Adrenal gland (tissue), 12 donors: ENCODE data around the gene C3orf70. TPM values are rescaled to one million over a fixed set of nuclear protein-coding genes. Genes with fewer than 3 reads are reported as not detected.

Experiments
- DNase-seq, 7 donors: peaks; one replicate each; pipeline ENCODE4 v3.0.0-alpha.2; 2019 to 2020
- H3K27ac ChIP-seq, 5 donors: fragments of 200-600 bp; sonication (generic) in 4 of 5; 1 replicate in 3 of 5; 2 replicates in 2 of 5; pipeline versions ENCODE4 v1.5.1 to v1.8.0; 2016 to 2020; ENCODE audit warnings: mild to moderate bottlenecking in 1 of 5
- H3K27me3 ChIP-seq: fragments of 200-600 bp; 2 replicates; pipeline ENCODE4 v1.8.0; 2021
- H3K36me3 ChIP-seq, 2 donors: fragments of 200-600 bp; replicated peaks in 1 of 2; 1 replicate in 1 of 2; 2 replicates in 1 of 2; pipeline versions ENCODE4 v1.5.1 to v1.8.0; 2018 to 2022
- H3K4me1 ChIP-seq, 2 donors: fragments of 200-600 bp; replicated peaks in 1 of 2; 1 replicate in 1 of 2; 2 replicates in 1 of 2; pipeline versions ENCODE4 v1.5.1 to v1.8.0; 2018 to 2021
- H3K4me3 ChIP-seq, 4 donors: fragments of 200-600 bp; sonication (generic) in 3 of 4; one replicate each; pipeline ENCODE4 v1.5.1; 2016 to 2018
- H3K9me3 ChIP-seq, 3 donors: fragments of 200-600 bp; sonication (generic) in 1 of 3; replicated peaks in 1 of 3; 1 replicate in 2 of 3; 2 replicates in 1 of 3; pipeline versions ENCODE4 v1.5.1 to v1.8.0; 2016 to 2021
- CTCF ChIP-seq, 6 experiments: fragments of 450-650 bp in 4 of 6; fragments of 200-600 bp in 2 of 6; sonication (generic) in 1 of 6; IDR thresholded peaks; 1 replicate in 5 of 6; 2 replicates in 1 of 6; pipeline versions ENCODE4 v1.5.1 to v1.8.0; 2016 to 2021; ENCODE audit warnings: antibody characterized with exemption in 6 of 6, mild to moderate bottlenecking in 2 of 6, moderate library complexity in 1 of 6
- POLR2A ChIP-seq, 2 donors: fragments of 450-650 bp; IDR thresholded peaks; one replicate each; pipeline ENCODE4 v1.6.1; 2017; ENCODE audit warnings: antibody characterized with exemption in 2 of 2, mild to moderate bottlenecking in 2 of 2, moderate library complexity in 1 of 2
- WGBS, 4 donors: extraction: QIAGEN DNeasy Blood & Tissue Kit in 2 of 4; methylation state at CpG; one replicate each; pipeline versions ENCODE4 v1.1.5 to v1.1.7; 2013 to 2017; 5-methylcytosine and 5-hydroxymethylcytosine counted together
- intact Hi-C, 2 donors: fragments of 100-400 bp; cut with DNase I; formaldehyde crosslinking; loops; one replicate each; pipeline versions ENCODE4 v1.14.1 to v1.15.0; 2022 to 2023
- polyA plus RNA-seq, 3 donors: library from polyadenylated mRNA; stranded (reverse); fragments of 200-250 nt in 2 of 3; fragments of 350-450 nt in 1 of 3; fragmentation: Illumina TruSeq in 1 of 3; extraction: RNeasy Lipid Tissue Mini Kit (QIAGEN cat#74804) in 1 of 3; gene quantifications; one replicate each; pipeline ENCODE4 v1.2.3, GENCODE V29; 2013 to 2014
- total RNA-seq, 9 donors: library from RNA; depleted of rRNA in 4 of 9; stranded (reverse); fragments of >200 nt in 4 of 9; fragments of 120-200 nt in 1 of 9; fragmentation: NEBNext Ultra II Directional in 1 of 9; extraction: Animal tissue kit (Norgen Biotek cat#: 25700) in 1 of 9; gene quantifications; one replicate each; pipeline versions ENCODE4 v1.1.0 to v1.2.4, GENCODE V29; 2013 to 2023
- donor health status: healthy with polysubstance abuse.
- donor health status: Bipolar disorder and iron deficiency.
- donor health status: DM: yes; HTN: yes; CAD: no.
- donor health status: DM: no; HTN: no; CAD: no.
- donor health status: DM: no; HTN: no; CAD: no.
- donor health status: DM: yes; HTN: yes; CAD: no.

The C3orf70 gene
- total and polyA plus RNA-seq, 12 donors = 0.64 to 2.6 (median 0.95) TPM

GRCh38 chr3:185051801-185052200 lies 101.1 kb downstream of the C3orf70 start:
- intact Hi-C loops = no loop called here
- no peak overlapping the region for H3K27ac ChIP-seq
- no peaks in the 10 kb centered on the region for H3K4me1 ChIP-seq
- no peaks in the 10 kb centered on the region for H3K27me3 ChIP-seq
- H3K4me3 ChIP-seq = no peak overlapping the region
- no peaks in the 10 kb centered on the region for H3K9me3 ChIP-seq
- peaks cover 0 to 28% of the 10 kb centered on the region in 2 donors for H3K36me3 ChIP-seq
- no peak for DNase-seq
- no peak for TF ChIP-seq CTCF (IDR thresholded peaks at IDR 0.05)
- TF ChIP-seq POLR2A (IDR thresholded peaks at IDR 0.05) = no peak
- 80 to 89% (median 86%) methylated on average over 8 of the region's 8 CpGs for WGBS, 4 donors

- H3K36me3 ChIP-seq = peaks cover 0 to 28% of the 10 kb centered on the region in 2 donors
These were observed 103.2 kb downstream of the C3orf70 start for GRCh38 chr3:185049710-185050109.

GRCh38 chr3:185046603-185047002 lies 106.3 kb downstream of the C3orf70 start:
- intact Hi-C loops = no loop called here
- Histone ChIP-seq H3K27ac (peak overlapping the region in 2 of 5 donors; percentile 79 to 86), H3K36me3 (peaks cover 0 to 13% of the 10 kb centered on the region in 2 donors), H3K9me3 (no peaks in the 10 kb centered on the region), H3K27me3 (no peaks in the 10 kb centered on the region), H3K4me3 (no peak overlapping the region), H3K4me1 (peaks cover 0 to 17% of the 10 kb centered on the region in 2 donors)
- no peak for TF ChIP-seq CTCF (IDR thresholded peaks at IDR 0.05)
- no peak for TF ChIP-seq POLR2A (IDR thresholded peaks at IDR 0.05)
- no peak for DNase-seq
- WGBS, 4 donors = 79 to 96% (median 90%) methylated on average over 4 of the region's 4 CpGs

More at GRCh38 chr3:185049710-185050109, 103.2 kb downstream of the C3orf70 start:
- WGBS, 4 donors = 96 to 99% (median 97%) methylated on average over 4 of the region's 4 CpGs
- no peak overlapping the region for H3K4me3 ChIP-seq
- no peaks in the 10 kb centered on the region for H3K27me3 ChIP-seq
- peaks cover 0 to 17% of the 10 kb centered on the region in 2 donors for H3K4me1 ChIP-seq
- intact Hi-C loops = no loop called here
- H3K9me3 ChIP-seq = no peaks in the 10 kb centered on the region
- no peak for DNase-seq
- TF ChIP-seq POLR2A (IDR thresholded peaks at IDR 0.05) = no peak
- no peak for TF ChIP-seq CTCF (IDR thresholded peaks at IDR 0.05)
- no peak overlapping the region for H3K27ac ChIP-seq

GRCh38 chr3:185046164-185046515 lies 106.7 kb downstream of the C3orf70 start:
- Histone ChIP-seq H3K27me3 (no peaks in the 10 kb centered on the region), H3K36me3 (peaks cover 0 to 13% of the 10 kb centered on the region in 2 donors), H3K27ac (peak overlapping the region in 4 of 5 donors; percentile 20 to 86 (median 54)), H3K4me1 (peaks cover 0 to 17% of the 10 kb centered on the region in 2 donors), H3K4me3 (no peak overlapping the region), H3K9me3 (no peaks in the 10 kb centered on the region)
- no peak for DNase-seq
- WGBS, 4 donors = 5 to 13% (median 11%) methylated on average over 1 of the region's 1 CpG
- intact Hi-C loops = no loop called here
- TF ChIP-seq CTCF (IDR thresholded peaks at IDR 0.05) = no peak
- TF ChIP-seq POLR2A (IDR thresholded peaks at IDR 0.05) = no peak
